GM23338 (cell line): Measurements from ENCODE around the gene FYCO1. TPM values are rescaled to one million over a fixed set of nuclear protein-coding genes. Genes with fewer than 3 reads are reported as not detected.

ENCODE experiments used
- ATAC-seq: fragments of 200-7000 bp; cut with Tn5 transposase; 3 replicates; pipeline ENCODE4 v1.9.1; 2020
- DNase-seq: peaks from one replicate; pipeline ENCODE4 v3.0.0-alpha.2; 2015; ENCODE audit warnings: low spot score
- H2AFZ ChIP-seq: fragments of 200-600 bp; sonication (generic); 2 replicates; pipeline ENCODE4 v1.8.0; 2016; ENCODE audit warnings: antibody characterized with exemption, mild to moderate bottlenecking, moderate library complexity
- H3F3A ChIP-seq: fragments of 200-600 bp; sonication (generic); replicated peaks from 2 replicates; pipeline ENCODE4 v1.8.0; 2017; ENCODE audit warnings: antibody characterized with exemption, mixed run types, low read depth
- H3K27ac ChIP-seq: fragments of 200-600 bp; sonication (generic); 2 replicates; pipeline ENCODE4 v1.6.1; 2016; ENCODE audit warnings: low read depth
- H3K27me3 ChIP-seq: fragments of 200-600 bp; sonication (generic); 2 replicates; pipeline ENCODE4 v1.8.0; 2016; ENCODE audit warnings: mild to moderate bottlenecking, mixed run types, moderate library complexity; ENCODE audit not compliant: insufficient read depth
- H3K36me3 ChIP-seq: fragments of 200-600 bp; sonication (generic); 2 replicates; pipeline ENCODE4 v1.8.0; 2016; ENCODE audit warnings: mild to moderate bottlenecking; ENCODE audit not compliant: insufficient read depth
- H3K4me1 ChIP-seq: fragments of 200-600 bp; sonication (generic); 2 replicates; pipeline ENCODE4 v1.8.0; 2016; ENCODE audit warnings: mild to moderate bottlenecking, moderate library complexity; ENCODE audit not compliant: insufficient read depth
- H3K4me2 ChIP-seq: fragments of 200-600 bp; sonication (generic); 2 replicates; pipeline ENCODE4 v1.7.1; 2017; ENCODE audit warnings: mixed run types
- H3K4me3 ChIP-seq: fragments of 200-600 bp; sonication (generic); 2 replicates; pipeline ENCODE4 v1.6.1; 2016; ENCODE audit warnings: mixed run types
- H3K79me2 ChIP-seq: fragments of 200-600 bp; sonication (generic); replicated peaks from 2 replicates; pipeline ENCODE4 v1.8.0; 2017; ENCODE audit warnings: mild to moderate bottlenecking; ENCODE audit not compliant: insufficient read depth
- H3K9me2 ChIP-seq: fragments of 200-600 bp; sonication (generic); 2 replicates; pipeline ENCODE4 v1.8.0; 2017; ENCODE audit not compliant: insufficient read depth
- H4K20me1 ChIP-seq: fragments of 200-600 bp; sonication (generic); replicated peaks from 2 replicates; pipeline ENCODE4 v1.8.0; 2017; ENCODE audit warnings: mild to moderate bottlenecking; ENCODE audit not compliant: insufficient read depth
- H3K27ac Mint-ChIP-seq: 2 replicates; pipeline ENCODE4 v1.8.0; 2020; ENCODE audit warnings: inconsistent platforms, mild to moderate bottlenecking, moderate library complexity, mixed read lengths
- H3K27me3 Mint-ChIP-seq: 3 replicates; pipeline ENCODE4 v1.8.0; 2022; ENCODE audit warnings: low read depth, mild to moderate bottlenecking, moderate library complexity, mixed read lengths, inconsistent platforms; ENCODE audit not compliant: insufficient read depth, poor library complexity
- H3K36me3 Mint-ChIP-seq: 3 replicates; pipeline ENCODE4 v1.8.0; 2021; ENCODE audit warnings: low read depth, mild to moderate bottlenecking, inconsistent platforms, moderate library complexity, mixed read lengths
- H3K4me1 Mint-ChIP-seq: 3 replicates; pipeline ENCODE4 v1.8.0; 2020; ENCODE audit warnings: mild to moderate bottlenecking, inconsistent platforms, mixed read lengths
- H3K4me3 Mint-ChIP-seq: 3 replicates; pipeline ENCODE4 v1.8.0; 2021; ENCODE audit warnings: moderate library complexity, mild to moderate bottlenecking, inconsistent platforms, mixed read lengths
- H3K9me3 Mint-ChIP-seq: 3 replicates; pipeline ENCODE4 v1.8.0; 2020; ENCODE audit warnings: moderate library complexity, mild to moderate bottlenecking, inconsistent platforms, mixed read lengths
- ETS1 ChIP-seq: IDR thresholded peaks from 2 replicates; pipeline ENCODE4 v1.6.1; 2016; ENCODE audit warnings: antibody characterized with exemption
- EZH2 ChIP-seq: fragments of 200-600 bp; sonication (generic); IDR thresholded peaks from one replicate; pipeline ENCODE4 v1.8.0; 2017; ENCODE audit warnings: antibody characterized with exemption, mild to moderate bottlenecking, low read depth; ENCODE audit not compliant: unreplicated experiment
- JUNB ChIP-seq: IDR thresholded peaks from one replicate; pipeline ENCODE4 v1.6.1; 2016; ENCODE audit warnings: antibody characterized with exemption; ENCODE audit not compliant: unreplicated experiment
- NANOG ChIP-seq: IDR thresholded peaks from 2 replicates; pipeline ENCODE4 v1.6.1; 2016; ENCODE audit warnings: antibody characterized with exemption, borderline replicate concordance
- POLR2AphosphoS5 ChIP-seq: IDR thresholded peaks from 2 replicates; pipeline ENCODE4 v1.6.1; 2016; ENCODE audit warnings: antibody characterized with exemption, low read depth
- REST ChIP-seq: IDR thresholded peaks from one replicate; pipeline ENCODE4 v1.6.1; 2018; ENCODE audit warnings: antibody characterized with exemption; ENCODE audit not compliant: unreplicated experiment
- ZNF331 ChIP-seq: fragments of 250-450 bp; sonication (Bioruptor Pico); IDR thresholded peaks from 2 replicates; pipeline ENCODE4 v1.5.0; 2020; ENCODE audit warnings: low read depth, mild to moderate bottlenecking, moderate library complexity
- ZNF462 ChIP-seq: fragments of 250-450 bp; sonication (Bioruptor Pico); IDR thresholded peaks from 2 replicates; pipeline ENCODE4 v1.5.0; 2020; ENCODE audit warnings: mild to moderate bottlenecking, moderate library complexity
- polyA plus RNA-seq: library from polyadenylated mRNA; unstranded; fragments of >200 nt; fragmentation: Nextera tagmentation; extraction: Ambion mirVana; gene quantifications from 2 replicates; pipeline ENCODE4 v1.2.1, GENCODE V29; 2016
- total RNA-seq: library from RNA; depleted of rRNA; stranded (reverse); fragments of >200 nt; shearing (Covaris generic); gene quantifications from 2 replicates; pipeline ENCODE4 v1.2.3, GENCODE V29; 2014

The FYCO1 gene
- total and polyA plus RNA-seq, 2 experiments from 2014 or later, result 4.5 to 17.2 TPM

GRCh38 chr3:45985532-45986302 lies 9.9 kb downstream of the FYCO1 start:
- no peak overlapping the region for H3K27ac ChIP-seq
- no peak for DNase-seq
- H3K9me3 Mint-ChIP-seq, result no peaks in the 10 kb centered on the region; the same call in 2 of the 3 replicates
- peaks cover 6% of the 10 kb centered on the region for H3K27me3 Mint-ChIP-seq
- H3K27me3 ChIP-seq, result no peaks in the 10 kb centered on the region
- H3K4me3 Mint-ChIP-seq, result no peak overlapping the region
- H3K27ac Mint-ChIP-seq, result no peak overlapping the region
- peaks cover 24% of the 10 kb centered on the region for H3K36me3 Mint-ChIP-seq
- peaks cover 29% of the 10 kb centered on the region for H3K36me3 ChIP-seq
- TF ChIP-seq ETS1 (no peak), ZNF331 (no peak), NANOG (no peak), POLR2AphosphoS5 (no peak), REST (no peak), JUNB (no peak), ZNF462 (CRISPR knock-in tag) (no peak), EZH2 (no peak)
- peaks cover 6% of the 10 kb centered on the region for H3K4me1 Mint-ChIP-seq
- H3K4me3 ChIP-seq, result no peak overlapping the region
- no peak overlapping the region for H3K4me2 ChIP-seq
- H4K20me1 ChIP-seq, result peaks cover 10% of the 10 kb centered on the region
- no peaks in the 10 kb centered on the region for H3F3A ChIP-seq
- H3K4me1 ChIP-seq, result peaks cover 7% of the 10 kb centered on the region; the same call in 1 of the 2 replicates
- ATAC-seq, result no peak
- peaks cover 44% of the 10 kb centered on the region for H3K79me2 ChIP-seq
- H2AFZ ChIP-seq, result no peak overlapping the region
- no peaks in the 10 kb centered on the region for H3K9me2 ChIP-seq
